OCI-LY7 (cell line): ENCODE data around the gene ADO. TPM values are rescaled to one million over a fixed set of nuclear protein-coding genes. Genes with fewer than 3 reads are reported as not detected.
A peak's percentile ranks its signal among the peaks of the same experiment; 100 is the strongest.

Experiments used
- BruUV-seq: library from RNA; stranded (reverse); fragments of 400-500 nt; replicated peaks from 2 replicates; lab custom pipeline; 2021; lab: Mats Ljungman, UMichigan
- CTCF ChIA-PET: fragments of 300-600 bp; sonication (Branson Sonifier 250); formaldehyde crosslinking; loops from one replicate; lab custom pipeline; 2022; ENCODE audit warnings: antibody characterized with exemption; ENCODE audit not compliant: unreplicated experiment; lab: Charles Lee
- POLR2A ChIA-PET: fragments of 300-600 bp; sonication (Branson Sonifier 250); formaldehyde crosslinking; loops from one replicate; lab custom pipeline; 2022; ENCODE audit warnings: antibody characterized with exemption; lab: Charles Lee
- DNase-seq: peaks from one replicate; pipeline ENCODE4 v3.0.0-alpha.2; 2015; ENCODE audit warnings: low spot score
- H2AFZ ChIP-seq: fragments of 200-600 bp; sonication (generic), shearing (Covaris generic); 2 replicates; pipeline ENCODE4 v1.6.1; 2014; ENCODE audit warnings: mild to moderate bottlenecking, antibody characterized with exemption, low read length, moderate library complexity
- H3K27ac ChIP-seq: fragments of 200-600 bp; sonication (generic); 2 replicates; pipeline ENCODE4 v1.5.1; 2014; ENCODE audit warnings: mixed run types, low read depth, mild to moderate bottlenecking, moderate library complexity, low read length, inconsistent platforms; ENCODE audit not compliant: poor library complexity, severe bottlenecking
- H3K36me3 ChIP-seq: fragments of 200-600 bp; sonication (generic); 2 replicates; pipeline ENCODE4 v1.6.1; 2014; ENCODE audit warnings: mild to moderate bottlenecking, antibody characterized with exemption, low read length, moderate library complexity, mixed read lengths; ENCODE audit not compliant: insufficient read depth
- H3K4me1 ChIP-seq: fragments of 200-600 bp; sonication (generic); 2 replicates; pipeline ENCODE4 v1.5.1; 2014; ENCODE audit warnings: mild to moderate bottlenecking, low read length; ENCODE audit not compliant: insufficient read depth, poor library complexity, severe bottlenecking
- H3K4me2 ChIP-seq: fragments of 200-600 bp; sonication (generic); 2 replicates; pipeline ENCODE4 v1.6.1; 2014; ENCODE audit warnings: mild to moderate bottlenecking, low read length
- H3K4me3 ChIP-seq: fragments of 200-600 bp; sonication (generic); 2 replicates; pipeline ENCODE4 v1.5.1; 2014; ENCODE audit warnings: mild to moderate bottlenecking, low read depth, low read length; ENCODE audit not compliant: poor library complexity, severe bottlenecking
- H3K79me2 ChIP-seq: fragments of 200-600 bp; sonication (generic); 2 replicates; pipeline ENCODE4 v1.6.1; 2016; ENCODE audit warnings: low read depth, mild to moderate bottlenecking, low read length, moderate library complexity, mixed read lengths; ENCODE audit not compliant: insufficient read depth
- H3K9me2 ChIP-seq: fragments of 200-600 bp; sonication (generic); 2 replicates; pipeline ENCODE4 v1.6.1; 2016; ENCODE audit warnings: mild to moderate bottlenecking, low read length, mixed read lengths; ENCODE audit not compliant: insufficient read depth
- H3K9me3 ChIP-seq: fragments of 200-600 bp; sonication (generic); 2 replicates; pipeline ENCODE4 v1.6.1; 2014; ENCODE audit warnings: mild to moderate bottlenecking, mixed run types, low read length, mixed read lengths
- H4K20me1 ChIP-seq: fragments of 200-600 bp; sonication (generic); 2 replicates; pipeline ENCODE4 v1.6.1; 2014; ENCODE audit warnings: mild to moderate bottlenecking, antibody characterized with exemption, low read length, moderate library complexity, mixed read lengths; ENCODE audit not compliant: insufficient read depth
- EZH2phosphoT487 ChIP-seq: fragments of 200-600 bp; sonication (generic); IDR thresholded peaks from 2 replicates; pipeline ENCODE4 v1.6.1; 2018; ENCODE audit warnings: low read depth, borderline replicate concordance, mild to moderate bottlenecking, mixed run types, antibody characterized with exemption, low read length, moderate library complexity, mixed read lengths
- intact Hi-C: fragments of 100-400 bp; cut with micrococcal nuclease; formaldehyde crosslinking; loops from one replicate; pipeline ENCODE4 v1.10.0; 2022; ENCODE audit not compliant: unreplicated experiment
- total RNA-seq, 2 experiments: library from RNA; depleted of rRNA in 1 of 2; stranded (reverse); fragments of >200 nt in 1 of 2; shearing (Covaris generic) in 1 of 2; gene quantifications; 2 replicates each; pipeline ENCODE4 v1.2.3, GENCODE V29; 2014 to 2022
- TF ChIP-seq, protein P1 (sequence below): fragments of 200-600 bp; sonication (generic); conservative IDR thresholded peaks from 2 replicates; pipeline ENCODE4 v1.5.1; 2014; ENCODE audit warnings: mild to moderate bottlenecking, antibody characterized with exemption, low read length, moderate library complexity, mixed read lengths

The ADO gene
- total RNA-seq, 2 experiments from 2014 or later = 30.3 to 43.1 TPM

DNA sequence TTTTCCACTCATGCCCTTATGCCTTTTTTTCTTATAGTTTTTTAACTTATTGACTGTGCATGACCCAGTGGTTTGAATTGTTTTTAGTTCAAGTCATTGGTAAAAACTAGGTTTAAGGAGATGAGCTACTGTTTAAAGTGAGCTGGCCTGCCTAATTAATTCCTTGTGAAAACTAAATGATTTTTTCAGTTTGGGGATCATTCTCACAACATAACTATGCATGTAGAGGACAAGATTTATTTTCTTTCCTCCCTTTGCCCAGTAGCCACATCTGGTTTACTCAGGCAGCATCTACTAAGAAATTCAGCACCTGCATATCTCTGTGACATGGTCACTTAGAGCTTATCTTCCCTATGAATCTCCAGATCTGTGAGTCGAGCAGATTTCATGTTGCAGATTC, 1.7 kb downstream of the ADO start:
- Histone ChIP-seq H3K9me3 (no peaks in the 10 kb centered on the region), H4K20me1 (peaks cover 40% of the 10 kb centered on the region), H2AFZ (no peak overlapping the region), H3K9me2 (no peaks in the 10 kb centered on the region), H3K36me3 (peaks cover 55% of the 10 kb centered on the region), H3K4me2 (peak overlapping the region; percentile 73), H3K4me3 (peak overlapping the region; percentile 88), H3K4me1 (peaks cover 39% of the 10 kb centered on the region), H3K27ac (no peak overlapping the region), H3K79me2 (peaks cover 56% of the 10 kb centered on the region)
- TF ChIP-seq, protein P1, sequence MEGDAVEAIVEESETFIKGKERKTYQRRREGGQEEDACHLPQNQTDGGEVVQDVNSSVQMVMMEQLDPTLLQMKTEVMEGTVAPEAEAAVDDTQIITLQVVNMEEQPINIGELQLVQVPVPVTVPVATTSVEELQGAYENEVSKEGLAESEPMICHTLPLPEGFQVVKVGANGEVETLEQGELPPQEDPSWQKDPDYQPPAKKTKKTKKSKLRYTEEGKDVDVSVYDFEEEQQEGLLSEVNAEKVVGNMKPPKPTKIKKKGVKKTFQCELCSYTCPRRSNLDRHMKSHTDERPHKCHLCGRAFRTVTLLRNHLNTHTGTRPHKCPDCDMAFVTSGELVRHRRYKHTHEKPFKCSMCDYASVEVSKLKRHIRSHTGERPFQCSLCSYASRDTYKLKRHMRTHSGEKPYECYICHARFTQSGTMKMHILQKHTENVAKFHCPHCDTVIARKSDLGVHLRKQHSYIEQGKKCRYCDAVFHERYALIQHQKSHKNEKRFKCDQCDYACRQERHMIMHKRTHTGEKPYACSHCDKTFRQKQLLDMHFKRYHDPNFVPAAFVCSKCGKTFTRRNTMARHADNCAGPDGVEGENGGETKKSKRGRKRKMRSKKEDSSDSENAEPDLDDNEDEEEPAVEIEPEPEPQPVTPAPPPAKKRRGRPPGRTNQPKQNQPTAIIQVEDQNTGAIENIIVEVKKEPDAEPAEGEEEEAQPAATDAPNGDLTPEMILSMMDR = no peak
- TF ChIP-seq EZH2phosphoT487 = no peak
- BruUV-seq = TSS peak; percentile 62
- intact Hi-C loops = loop anchor here (5.0 to 10.0 kb wide), 2 partner anchors 326 to 459 kb away; partner anchors contain the start of gene NRBF2
- POLR2A ChIA-PET = interaction anchor here (0.6 to 6.9 kb wide), 14 partner anchors 10 to 731 kb away, joined by 3 to 54 read pairs (median 3); partner anchors contain the start of gene EGR2
- CTCF ChIA-PET = interaction anchor here (0.6 to 1.0 kb wide), 3 partner anchors 10 to 212 kb away, joined by 3 to 6 read pairs (median 4); partner anchors contain the start of gene EGR2
- no peak for DNase-seq

DNA sequence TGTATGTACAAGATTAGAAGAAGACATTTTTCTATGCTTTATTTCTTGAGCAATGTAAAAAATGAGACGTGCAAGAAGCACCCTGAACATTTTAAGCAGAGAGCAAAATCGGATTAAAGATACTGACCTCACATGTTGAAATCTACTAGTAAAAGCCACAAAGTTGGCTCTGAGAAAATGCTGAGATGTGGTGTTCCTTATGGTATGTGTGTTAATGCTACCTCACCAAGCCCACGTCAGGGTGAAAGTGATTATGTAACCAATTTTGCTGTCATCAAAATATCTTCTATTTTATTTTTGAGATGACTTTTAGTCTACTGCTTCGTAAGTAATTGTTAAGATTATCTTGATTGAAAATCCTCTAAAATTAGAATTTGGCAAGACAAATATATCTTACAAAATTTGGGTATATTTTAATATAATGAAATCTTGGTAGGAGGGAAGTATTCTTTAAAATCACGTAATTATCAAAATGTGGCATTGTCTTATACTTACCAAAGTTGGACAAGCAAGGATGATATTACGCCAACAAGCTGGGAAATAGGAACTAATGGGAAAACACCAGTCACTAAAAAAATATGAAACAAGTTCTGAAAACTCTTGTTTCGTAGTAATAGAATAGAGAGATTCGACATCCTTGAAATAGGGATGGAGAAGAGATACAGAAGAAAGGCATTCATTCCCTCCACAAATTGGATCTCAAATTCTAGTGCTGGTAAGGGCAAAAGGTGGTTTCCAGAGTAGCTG, 5.8 kb downstream of the ADO start:
- no peak for DNase-seq
- Histone ChIP-seq H3K27ac (no peak overlapping the region), H3K36me3 (peaks cover 56% of the 10 kb centered on the region), H4K20me1 (peaks cover 41% of the 10 kb centered on the region), H2AFZ (no peak overlapping the region), H3K4me3 (no peak overlapping the region), H3K79me2 (peaks cover 52% of the 10 kb centered on the region), H3K9me3 (no peaks in the 10 kb centered on the region), H3K4me2 (no peak overlapping the region), H3K4me1 (peaks cover 35% of the 10 kb centered on the region), H3K9me2 (no peaks in the 10 kb centered on the region)
- no TSS peak for BruUV-seq
- ChIA-PET POLR2A (interaction anchor here (0.6 to 1.2 kb wide), 3 partner anchors 193 to 1215 kb away, joined by 3 to 4 read pairs (median 3); no protein-coding TSS in a partner anchor), CTCF (no interaction called here)
- TF ChIP-seq, protein P1 = no peak
- no peak for TF ChIP-seq EZH2phosphoT487
- intact Hi-C loops = loop anchor here (10.0 kb wide), 1 partner anchor 714 kb away; the partner anchor contains the start of gene REEP3
